HG03060 (cell line): ENCODE data around the gene PTPRB.

Experiments
- ATAC-seq: cut with Tn5 transposase; IDR thresholded peaks from one replicate; pipeline ENCODE4 v1.9.1; 2021; ENCODE audit warnings: low read depth, moderate number of reproducible peaks; ENCODE audit not compliant: unreplicated experiment

PTPRB gene

DNA sequence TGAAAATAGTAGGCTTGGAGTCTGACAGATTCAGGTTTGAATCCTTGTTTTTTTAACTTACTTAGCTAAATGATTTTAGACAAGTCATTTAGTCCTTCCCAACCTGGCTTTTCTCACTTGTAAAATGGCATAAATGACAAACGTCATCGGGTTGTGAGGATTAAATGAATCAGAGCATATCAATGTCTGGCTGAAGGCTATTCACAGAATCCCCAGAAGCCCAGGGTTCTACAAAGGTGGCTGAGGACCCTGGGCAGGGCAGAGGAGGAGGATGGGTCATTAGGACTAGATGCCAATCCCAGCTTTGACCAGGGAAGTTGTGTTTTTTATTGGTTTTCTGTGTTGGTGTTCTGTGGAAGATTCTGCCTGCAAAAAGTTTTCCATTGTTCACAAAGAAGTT is 7.6 kb upstream of the PTPRB start:
- ATAC-seq, result no peak

DNA sequence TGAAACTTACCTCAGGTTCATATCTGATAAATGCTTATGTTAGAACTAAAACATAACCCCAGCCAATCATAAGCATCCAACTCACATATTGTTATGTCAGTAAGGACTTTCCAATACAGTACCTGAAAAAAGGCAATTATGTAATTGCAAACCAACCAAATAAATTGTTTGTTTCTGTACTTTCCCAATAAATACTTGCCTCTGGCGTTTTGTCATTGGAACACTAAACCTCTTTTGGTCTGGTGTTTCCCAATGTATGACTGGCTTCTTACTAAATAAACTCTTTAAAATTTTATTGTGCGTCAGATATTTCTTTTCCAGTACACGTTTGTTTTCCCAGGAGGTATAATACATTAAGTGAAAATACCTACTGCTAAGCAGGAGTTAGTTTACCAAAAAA is 6.7 kb upstream of the PTPRB start:
- no peak for ATAC-seq

DNA sequence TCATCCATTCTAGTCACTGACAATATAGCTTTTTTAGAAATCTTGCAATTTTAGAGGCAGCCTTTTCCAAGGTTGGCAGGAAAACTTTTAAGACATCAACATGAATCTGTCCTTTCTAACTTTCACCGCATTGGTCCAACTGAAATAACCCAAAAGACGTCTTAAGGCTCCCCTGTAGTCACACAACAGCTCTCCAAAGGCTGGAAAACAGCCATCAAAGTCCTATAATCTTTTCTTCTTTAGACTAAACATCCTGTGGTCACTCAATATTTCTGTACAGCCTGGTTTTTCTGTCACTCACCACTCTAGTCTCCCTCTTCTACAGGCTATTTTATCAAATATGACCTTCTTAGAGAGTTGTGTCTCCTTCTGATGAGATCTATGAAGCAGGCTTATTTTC is 4.5 kb upstream of the PTPRB start:
- ATAC-seq, result no peak

DNA sequence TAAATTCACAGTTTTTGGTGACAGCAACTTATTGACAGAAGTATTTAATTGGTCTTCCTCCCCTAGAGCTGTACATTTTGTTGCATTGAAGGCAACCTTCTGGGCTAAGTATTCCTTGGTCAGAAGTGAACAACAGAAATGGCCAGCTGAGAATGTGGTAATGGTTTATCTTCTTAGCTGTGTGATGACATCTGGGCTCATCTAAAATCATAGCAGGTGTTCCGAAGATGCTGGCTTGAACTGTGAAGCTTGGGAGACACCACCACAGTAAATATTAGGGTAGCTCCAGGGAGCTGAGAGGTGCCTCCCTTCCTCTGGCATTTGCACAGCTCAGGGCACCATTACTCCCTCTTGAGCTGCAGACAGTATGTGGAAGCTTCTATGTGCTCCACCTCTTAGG is 3.7 kb upstream of the PTPRB start:
- no peak for ATAC-seq

DNA sequence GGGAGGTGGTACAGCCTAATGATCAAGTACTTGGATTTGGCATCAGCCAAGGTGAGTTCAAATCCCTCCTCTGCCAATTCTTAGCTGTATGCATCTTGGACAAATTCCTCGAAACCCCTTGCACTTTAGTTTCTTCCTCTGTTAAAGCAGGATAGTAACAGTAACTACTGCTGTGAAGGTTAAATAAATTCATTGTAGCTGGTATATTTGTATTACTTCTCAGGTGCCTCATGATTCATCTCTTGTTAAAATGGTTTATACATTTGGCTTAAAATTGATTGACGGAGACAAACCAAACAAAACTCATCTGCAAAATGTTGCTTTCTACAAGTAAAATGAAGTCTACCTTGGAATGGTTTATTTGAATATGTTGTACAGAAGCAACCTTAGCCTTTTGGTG is 2.3 kb upstream of the PTPRB start:
- no peak for ATAC-seq

DNA sequence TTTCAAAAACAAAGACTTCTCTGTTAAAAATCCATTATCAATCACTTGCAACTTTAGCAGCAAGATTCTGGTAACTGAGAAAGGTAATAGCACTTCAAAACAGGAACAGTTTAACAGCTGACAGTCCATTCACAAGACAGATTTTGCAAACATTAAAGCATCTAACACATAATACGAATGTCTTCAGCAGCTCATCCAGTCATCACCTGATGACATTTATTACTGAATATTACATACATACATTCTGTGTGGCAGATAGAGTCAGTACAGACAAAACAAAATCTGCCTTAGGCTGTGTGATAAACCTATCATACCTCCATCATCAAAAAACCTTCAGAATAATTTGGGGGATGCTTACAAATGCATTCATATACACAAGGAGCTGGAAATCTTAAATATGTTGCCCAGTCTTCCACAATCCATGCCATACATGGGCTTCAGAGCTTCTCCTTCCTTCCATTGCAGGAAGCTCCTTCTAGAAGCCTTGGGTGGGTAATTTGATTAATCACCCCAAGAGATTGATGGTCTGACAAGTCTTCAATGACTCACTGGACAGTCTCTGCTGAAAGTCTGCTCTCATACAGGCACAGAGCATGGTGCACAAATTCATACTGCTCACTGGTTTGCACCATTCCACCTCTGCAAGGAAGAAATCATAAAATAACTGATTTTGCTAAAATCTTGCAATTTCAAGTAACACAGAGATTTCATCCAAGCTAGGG is 1.6 kb upstream of the PTPRB start:
- no peak for ATAC-seq

DNA sequence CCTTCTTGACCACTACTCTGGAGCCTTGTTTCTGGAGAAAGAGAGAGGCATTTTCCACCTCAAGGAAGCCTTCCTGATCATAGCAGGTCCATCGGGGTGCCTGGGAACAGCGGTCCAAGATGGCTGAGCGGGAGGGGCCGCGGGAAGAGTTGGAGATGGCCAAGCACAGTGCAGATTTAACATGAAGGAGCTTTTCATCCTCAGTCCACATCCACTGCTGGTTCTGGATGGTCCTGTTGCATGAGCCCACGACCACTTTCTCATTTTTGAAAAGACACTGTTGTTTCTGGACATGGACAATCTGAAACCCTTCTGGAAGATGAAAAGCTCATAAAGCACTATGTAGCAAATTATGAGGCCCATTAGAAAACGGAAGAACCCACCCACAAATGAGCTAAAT is 1.5 kb downstream of the PTPRB start:
- ATAC-seq, result no peak

DNA sequence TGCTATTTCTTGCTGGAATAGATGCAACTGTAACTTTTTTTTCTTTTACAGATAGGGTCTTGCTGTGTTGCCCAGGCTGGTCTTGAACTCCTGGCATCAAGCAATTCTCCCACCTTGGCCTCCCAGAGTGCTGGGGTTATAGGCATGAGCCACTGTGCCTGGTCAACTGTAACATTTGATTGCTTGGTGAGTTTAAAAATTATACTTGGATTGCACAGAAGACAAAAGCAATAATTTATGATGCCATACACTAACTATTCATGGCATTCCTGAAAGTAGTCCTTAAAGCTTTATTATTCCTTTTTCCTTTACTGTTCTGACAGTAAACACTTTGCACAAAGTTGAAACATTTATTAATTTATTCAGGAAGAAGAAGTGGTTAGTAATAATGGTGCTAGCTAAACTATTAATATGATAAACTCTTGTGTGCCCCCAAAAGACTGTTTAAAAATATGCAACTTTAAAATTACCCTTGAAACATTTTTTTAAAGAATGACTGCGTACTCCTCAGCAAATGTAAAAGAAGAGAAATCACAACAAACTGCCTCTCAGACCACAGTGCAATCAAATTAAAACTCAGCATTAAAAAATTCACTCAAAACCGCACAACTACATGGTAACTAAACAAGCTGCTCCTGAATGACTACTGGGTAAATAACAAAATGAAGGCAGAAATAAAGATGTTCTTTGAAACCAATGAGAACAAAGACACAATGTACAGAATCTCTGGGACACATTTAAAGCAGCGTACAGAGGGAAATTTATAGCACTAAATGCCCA is 8.3 kb downstream of the PTPRB start:
- no peak for ATAC-seq

DNA sequence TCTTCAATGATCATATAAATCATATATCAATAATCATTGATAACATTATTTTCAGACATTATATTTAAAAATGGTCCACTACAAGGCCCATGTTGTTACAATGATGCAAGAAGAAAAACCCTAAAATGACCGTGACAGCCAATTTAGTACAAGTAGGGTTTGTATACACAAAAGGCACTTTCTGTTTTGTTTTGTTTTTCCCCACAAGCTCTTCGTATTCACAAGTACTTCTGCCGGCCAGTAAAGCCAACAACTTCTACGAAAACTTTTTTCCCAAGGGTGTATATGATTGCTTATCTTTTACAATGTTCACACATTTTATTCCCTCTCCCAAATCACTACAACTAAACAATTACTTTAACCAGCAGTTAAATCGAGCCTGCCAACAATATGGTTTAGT is 9.6 kb downstream of the PTPRB start:
- no peak for ATAC-seq

DNA sequence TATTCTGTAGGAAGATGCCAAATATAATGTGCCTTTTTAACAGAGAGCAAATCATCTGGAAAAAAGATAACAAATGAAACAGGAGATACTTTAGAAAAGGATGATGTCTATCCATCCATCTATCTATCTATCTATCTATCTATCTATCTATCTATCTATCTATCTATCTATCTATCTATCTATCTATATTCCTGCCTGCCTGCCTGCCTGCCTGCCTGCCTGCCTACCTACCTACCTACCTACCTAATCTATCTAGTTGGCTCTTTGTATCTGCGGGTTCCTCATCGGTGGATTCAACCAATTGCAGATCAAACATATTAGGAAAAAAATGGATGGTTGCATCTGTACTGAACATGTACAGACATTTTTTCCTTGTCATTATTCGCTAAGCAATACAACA is 11.0 kb downstream of the PTPRB start:
- ATAC-seq, result no peak

DNA sequence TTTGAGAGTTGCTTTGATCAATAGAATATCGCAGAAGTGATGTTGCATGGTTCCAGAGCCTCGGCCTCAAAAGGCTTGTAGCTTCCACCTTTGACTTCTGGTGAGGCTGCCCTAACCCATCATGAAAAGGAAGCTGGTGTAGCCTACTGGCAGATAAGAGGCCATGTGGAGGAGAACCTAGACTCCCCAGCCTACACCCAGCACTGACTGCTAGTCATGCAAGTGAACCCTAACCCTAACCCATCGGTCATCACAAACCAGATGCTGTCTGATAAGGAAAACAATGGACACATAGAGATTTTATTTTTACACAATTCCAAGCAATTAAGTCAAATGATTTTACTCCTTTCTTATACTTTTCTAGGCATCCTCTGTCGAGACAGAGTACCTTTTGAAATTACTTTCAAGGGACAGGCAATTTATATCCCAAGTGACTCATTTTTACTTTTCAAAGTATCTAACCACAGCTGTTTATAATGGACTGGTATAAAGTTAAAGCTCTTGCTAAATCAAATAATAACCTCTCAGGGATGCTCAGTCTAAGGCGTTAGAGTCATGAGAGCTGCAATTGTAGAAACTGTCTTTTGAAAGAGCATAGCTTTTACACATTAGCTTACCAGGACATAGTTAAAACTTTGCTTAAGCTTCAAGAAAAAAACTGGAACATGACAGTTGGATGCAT is 17.6 kb downstream of the PTPRB start:
- ATAC-seq, result no peak

DNA sequence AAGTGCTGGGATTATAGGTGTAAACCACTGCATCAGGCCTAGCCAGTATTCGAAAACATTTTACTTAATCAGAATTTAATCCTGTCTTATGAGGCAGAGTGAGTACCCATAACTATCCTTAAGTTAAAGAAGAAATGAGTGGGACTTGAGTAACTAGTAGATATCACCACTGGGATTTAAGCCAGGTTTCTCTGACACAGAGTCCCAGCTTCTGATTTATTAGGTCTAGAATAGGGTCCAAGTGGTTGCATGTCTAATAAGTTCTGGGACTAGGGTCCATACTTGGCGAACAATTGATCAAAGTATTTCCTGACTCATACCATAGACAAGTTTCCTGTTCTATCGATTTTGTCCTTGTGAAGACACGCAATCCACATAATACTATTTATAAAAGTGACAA is 18.9 kb downstream of the PTPRB start:
- no peak for ATAC-seq

DNA sequence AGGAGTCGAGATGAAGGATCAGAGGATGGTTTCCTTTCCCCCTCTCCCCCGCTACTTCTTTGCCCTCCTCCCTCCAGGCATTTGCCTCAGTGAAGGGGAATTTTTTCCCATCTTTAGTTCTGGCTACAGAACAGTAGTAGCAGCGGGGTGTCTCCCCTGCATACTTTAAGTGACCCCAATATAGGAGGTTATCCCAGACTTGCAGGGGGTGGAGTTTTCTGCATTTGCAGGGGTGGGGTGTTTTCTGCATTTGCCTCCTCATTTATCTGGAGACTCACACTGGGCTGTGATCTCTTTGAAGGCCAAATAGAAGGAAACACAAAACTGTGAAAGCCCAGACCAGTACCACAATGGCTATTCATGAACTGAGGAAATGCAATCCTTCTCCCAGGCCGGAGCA is 19.8 kb downstream of the PTPRB start:
- no peak for ATAC-seq

DNA sequence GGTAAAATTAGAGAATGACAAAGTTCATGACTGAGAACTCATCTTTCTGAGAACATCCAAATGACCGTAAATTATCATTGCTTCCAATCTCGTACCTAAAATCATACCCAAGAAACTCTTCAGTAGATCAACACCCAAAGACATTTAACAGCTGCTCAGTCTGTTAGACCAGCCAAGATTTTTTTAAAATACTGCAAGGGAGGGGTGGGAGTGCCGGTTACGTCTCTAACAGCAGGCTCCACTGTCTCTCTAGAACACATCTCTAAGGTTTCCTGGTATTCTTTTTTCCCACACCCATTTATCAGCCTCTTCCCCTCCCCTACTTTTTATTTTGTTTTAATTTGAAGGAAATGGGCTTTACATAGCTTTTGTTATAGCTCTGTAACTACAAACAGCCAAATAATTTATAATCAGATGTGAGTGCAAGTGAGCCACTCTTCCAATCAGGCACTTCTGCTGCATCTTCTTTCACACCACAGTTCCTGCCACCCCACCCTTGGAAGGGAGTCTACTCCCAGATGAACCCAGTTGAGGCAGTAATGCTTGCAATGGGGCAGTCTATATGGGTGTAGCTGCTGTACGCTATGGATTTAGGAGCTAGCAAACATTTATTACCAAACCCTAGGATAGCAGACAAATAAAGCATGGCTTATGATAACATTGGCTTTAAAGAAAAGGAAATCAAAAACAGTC is 21.9 kb downstream of the PTPRB start:
- no peak for ATAC-seq

DNA sequence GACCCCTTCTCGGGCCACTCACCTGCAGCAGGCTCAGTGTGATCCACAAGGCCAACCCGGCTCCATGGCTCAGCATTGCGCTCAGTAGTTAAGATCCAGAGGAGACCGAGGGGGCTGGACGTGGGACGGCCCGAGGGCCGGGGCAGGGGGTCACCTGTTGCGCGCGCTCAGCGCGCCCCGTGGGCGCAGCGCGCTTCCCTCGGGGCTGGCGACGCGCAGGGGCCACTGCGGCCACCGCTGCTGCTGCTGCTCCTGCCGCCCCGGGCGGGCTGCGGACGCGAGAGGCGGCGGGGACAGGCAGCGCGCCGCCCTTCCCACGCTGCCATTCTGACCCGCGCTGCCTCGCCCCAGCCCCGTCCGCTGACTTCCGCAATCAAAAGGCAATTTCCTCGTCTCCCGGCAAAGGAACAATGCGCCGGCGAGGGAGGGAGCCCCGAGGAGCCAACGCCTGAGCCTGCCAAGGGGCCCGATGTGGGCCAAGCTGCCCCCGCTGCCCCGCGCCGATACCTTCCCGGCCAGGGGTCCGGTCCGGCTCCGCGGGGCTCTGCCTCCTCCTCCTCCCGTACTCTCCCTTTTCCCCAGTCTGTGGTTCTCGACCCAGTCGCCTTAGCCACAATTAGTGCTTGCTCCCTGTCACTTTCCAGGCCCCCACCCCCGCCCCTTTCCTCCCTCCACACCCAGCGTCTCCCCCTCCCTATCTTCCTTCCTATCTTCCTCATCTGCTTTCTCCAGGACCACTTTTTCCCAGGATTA is 27.3 kb downstream of the PTPRB start:
- no peak for ATAC-seq

DNA sequence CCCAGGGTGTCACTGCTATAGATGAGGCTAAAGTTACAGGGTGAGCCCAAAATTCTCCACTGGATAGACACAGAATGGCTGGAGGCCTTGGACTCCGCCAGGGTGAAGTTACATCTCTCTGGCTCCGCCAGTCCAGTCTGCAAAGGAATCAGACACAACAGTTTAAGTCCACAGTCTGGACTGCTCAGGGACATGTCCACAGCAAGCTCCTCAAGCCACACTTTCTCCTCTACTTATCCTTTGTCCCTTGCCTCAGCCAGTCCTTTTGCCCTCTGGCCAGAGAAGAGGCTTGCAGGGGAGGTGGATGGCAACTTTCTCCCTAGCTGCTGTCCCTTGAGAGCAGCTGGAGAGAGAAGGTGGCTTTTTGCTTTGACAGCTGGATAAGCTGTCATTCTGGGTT is 28.0 kb downstream of the PTPRB start:
- no peak for ATAC-seq

DNA sequence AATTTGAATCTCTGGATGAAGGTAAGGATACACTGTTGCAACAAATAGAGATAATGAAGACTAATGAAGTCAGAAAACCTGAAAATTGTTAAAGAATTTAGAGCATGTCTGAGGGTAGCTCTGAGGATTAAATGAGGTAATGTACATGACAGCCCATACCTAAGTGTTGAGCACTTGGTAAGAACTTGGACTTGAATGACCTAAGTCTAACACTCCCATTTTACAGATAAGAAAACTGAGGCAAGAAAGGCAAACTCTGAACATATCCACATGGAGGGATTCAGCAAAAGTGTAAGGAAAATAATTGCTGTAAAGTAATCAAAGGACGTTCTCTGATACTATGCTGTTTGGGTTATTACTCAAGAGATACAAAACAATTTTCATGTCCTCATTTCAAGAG is 29.0 kb downstream of the PTPRB start:
- ATAC-seq, result no peak

DNA sequence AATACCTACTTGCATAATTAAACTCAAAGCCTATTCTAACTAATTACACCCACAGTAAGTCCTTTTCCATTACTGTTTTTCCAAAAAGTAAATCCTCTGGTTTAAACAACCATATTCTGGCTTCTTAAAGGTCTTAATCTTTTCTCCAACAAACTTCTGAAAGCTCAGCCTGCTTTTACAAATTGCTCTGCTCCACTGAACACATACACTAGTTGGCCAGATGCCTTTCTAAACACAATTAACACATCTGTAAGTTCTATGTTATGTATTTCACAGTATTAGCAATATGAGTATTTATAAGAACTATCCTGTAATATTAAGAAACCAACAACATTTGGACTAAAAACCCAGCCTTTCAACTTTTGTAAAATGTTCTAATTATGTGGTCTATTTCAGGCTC is 30.1 kb downstream of the PTPRB start:
- no peak for ATAC-seq

DNA sequence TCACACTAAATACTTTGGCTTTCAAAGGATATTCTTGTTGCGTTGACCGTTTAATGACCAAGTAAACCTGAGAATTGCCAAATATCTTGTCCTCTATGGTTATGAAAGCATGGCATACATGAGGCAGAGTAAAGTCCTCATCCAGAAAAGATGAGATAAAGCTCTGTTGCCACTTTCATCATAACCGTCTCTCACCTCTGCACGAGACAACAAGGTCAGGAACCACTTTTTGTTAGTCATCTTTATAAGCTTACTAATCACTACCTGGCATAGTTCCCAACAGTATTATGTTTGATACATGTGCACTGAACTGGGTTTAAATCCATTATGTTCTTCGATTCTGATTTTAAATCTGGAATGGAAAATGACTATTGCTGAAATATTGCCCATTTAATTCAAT is 31.3 kb downstream of the PTPRB start:
- no peak for ATAC-seq

DNA sequence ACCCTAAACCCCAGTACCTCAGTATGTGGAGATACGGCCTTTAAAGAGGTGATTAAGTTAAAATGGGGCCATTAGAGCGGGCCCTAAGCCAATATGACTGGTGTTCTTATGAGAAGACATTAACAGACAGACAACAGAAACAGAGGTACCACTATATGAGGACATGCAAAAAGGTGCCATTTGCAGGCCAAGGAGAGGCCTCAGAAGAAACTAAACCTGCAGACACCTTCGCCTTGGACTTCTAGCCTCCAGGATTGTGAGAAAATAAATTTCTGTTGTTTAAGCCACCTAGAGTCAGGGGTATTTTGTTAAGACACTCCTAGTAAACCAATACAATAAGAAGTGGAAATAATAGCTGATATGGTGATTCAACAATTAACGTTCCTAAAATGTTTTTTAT is 32.6 kb downstream of the PTPRB start:
- no peak for ATAC-seq
